Panc1 (cell line): Measurements from ENCODE around the gene ENTPD2.

Experiments used
- CTCF ChIP-seq: fragments of 450-650 bp; IDR thresholded peaks from 2 replicates; pipeline ENCODE4 v1.5.1; 2017; ENCODE audit warnings: mild to moderate bottlenecking
- POLR2AphosphoS5 ChIP-seq: IDR thresholded peaks from 2 replicates; pipeline ENCODE4 v1.6.1; 2012; ENCODE audit warnings: mild to moderate bottlenecking, low read depth, low read length, moderate library complexity
- REST ChIP-seq, 2 experiments: IDR thresholded peaks; 2 replicates each; pipeline ENCODE4 v1.6.1; 2011 to 2012; ENCODE audit warnings: low read depth in 2 of 2, control low read depth in 1 of 2, low read length in 1 of 2, mild to moderate bottlenecking in 1 of 2, moderate library complexity in 1 of 2; ENCODE audit not compliant: insufficient read depth in 1 of 2
- SIN3A ChIP-seq: IDR thresholded peaks from 2 replicates; pipeline ENCODE4 v1.6.1; 2012; ENCODE audit warnings: low read depth, mild to moderate bottlenecking, low read length, moderate library complexity, borderline replicate concordance; ENCODE audit not compliant: insufficient read depth
- TCF7L2 ChIP-seq: IDR thresholded peaks from 2 replicates; pipeline ENCODE4 v1.6.1; 2011; ENCODE audit warnings: mild to moderate bottlenecking, low read depth, low read length, inconsistent platforms

- TF ChIP-seq CTCF (no peak), POLR2AphosphoS5 (no peak), TCF7L2 (no peak), REST (IDR thresholded peaks at IDR 0.05; ENCODE audit: insufficient read depth in 1 of 2, low read depth in 2 of 2, low read length in 1 of 2) (no peak), SIN3A (no peak)
Observed at GRCh38 chr9:137032858-137033257, 21.0 kb downstream of the ENTPD2 start.
